PC-3 (cell line): ENCODE measurements around the gene NIN.

Source experiments
- EZH2phosphoT487 ChIP-seq: fragments of 300-600 bp; sonication (generic); IDR thresholded peaks from 2 replicates; pipeline ENCODE4 v1.6.1; 2018; ENCODE audit warnings: mild to moderate bottlenecking, antibody characterized with exemption, low read length, borderline replicate concordance
- TF ChIP-seq, protein P1 (sequence below): fragments of 300-600 bp; sonication (generic); conservative IDR thresholded peaks from 2 replicates; pipeline ENCODE4 v1.5.1; 2017; ENCODE audit warnings: antibody characterized with exemption, low read depth, mild to moderate bottlenecking, low read length

DNA sequence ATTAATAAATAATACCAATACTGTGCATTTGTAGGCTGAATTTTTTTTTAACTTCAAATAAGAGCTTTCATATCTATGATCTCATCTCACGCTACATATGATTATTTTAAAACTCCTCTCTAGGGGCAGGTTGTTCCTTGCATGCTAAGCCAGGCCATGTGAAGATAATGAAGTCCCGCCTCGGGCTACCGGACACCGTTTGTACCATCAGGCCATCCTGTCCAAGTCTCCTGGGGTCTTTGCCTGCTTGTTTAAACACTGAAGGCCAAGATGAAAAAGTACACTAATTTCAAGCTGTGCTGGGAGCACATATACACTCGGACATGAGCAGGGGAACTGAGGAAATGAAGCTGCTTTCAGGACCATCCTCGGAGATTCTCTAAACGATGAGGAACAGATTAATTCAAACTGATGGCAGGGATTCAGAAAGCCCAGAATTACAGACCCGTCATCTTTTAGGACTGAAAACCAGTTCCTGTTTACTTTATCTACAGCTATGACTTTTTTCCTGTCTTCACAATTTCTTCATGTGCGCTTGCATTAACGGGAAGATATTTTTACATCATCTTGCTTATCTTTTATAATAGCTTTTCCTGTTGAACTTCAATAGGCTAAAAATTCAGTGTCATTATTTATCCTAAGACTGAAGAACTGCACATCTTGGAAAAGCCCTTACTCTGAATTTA is 34.6 kb upstream of the NIN start:
- TF ChIP-seq, protein P1, sequence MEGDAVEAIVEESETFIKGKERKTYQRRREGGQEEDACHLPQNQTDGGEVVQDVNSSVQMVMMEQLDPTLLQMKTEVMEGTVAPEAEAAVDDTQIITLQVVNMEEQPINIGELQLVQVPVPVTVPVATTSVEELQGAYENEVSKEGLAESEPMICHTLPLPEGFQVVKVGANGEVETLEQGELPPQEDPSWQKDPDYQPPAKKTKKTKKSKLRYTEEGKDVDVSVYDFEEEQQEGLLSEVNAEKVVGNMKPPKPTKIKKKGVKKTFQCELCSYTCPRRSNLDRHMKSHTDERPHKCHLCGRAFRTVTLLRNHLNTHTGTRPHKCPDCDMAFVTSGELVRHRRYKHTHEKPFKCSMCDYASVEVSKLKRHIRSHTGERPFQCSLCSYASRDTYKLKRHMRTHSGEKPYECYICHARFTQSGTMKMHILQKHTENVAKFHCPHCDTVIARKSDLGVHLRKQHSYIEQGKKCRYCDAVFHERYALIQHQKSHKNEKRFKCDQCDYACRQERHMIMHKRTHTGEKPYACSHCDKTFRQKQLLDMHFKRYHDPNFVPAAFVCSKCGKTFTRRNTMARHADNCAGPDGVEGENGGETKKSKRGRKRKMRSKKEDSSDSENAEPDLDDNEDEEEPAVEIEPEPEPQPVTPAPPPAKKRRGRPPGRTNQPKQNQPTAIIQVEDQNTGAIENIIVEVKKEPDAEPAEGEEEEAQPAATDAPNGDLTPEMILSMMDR: no peak
- TF ChIP-seq EZH2phosphoT487: no peak
